Measurements from ENCODE around the gene DBP. TPM values are rescaled to one million over a fixed set of nuclear protein-coding genes. Genes with fewer than 3 reads are reported as not detected.
A peak's percentile ranks its signal among the peaks of the same experiment; 100 is the strongest.

Gene DBP
- total and polyA plus RNA-seq, 2 of the 13 experiments (the other 11 are each of a cell fraction or from before 2014, with no cell fraction given) = 1.7 to 5.8 TPM

DNA sequence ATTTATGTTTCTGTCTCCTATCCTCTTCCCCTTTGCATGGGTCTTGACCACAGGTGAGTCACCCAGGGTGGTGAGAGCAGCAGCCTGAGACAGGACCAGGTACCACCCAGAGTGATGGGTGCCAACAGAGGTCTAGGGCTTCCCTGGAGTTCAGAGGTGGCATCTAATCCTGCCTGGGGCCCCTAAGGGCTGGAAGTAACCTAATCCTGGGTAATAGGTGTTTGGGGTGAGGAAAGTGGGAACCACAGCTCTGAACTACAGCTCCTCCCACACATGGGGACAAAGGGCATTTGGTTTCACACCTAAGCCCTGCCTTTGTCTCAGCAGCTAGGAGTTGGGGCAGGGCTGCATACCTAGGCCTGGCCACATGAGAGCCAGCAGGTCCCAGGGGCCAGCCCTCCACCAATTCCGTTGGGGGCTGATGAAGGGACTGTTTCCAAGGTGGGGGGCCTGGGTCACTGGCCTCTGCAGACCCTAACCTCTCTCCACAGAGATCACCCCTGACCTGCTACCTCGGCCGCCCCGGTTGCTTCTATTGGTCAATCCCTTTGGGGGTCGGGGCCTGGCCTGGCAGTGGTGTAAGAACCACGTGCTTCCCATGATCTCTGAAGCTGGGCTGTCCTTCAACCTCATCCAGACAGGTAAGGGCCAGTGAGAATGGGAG, 9.8 kb downstream of the DBP start (continued):
- TF ChIP-seq LCORL (IDR thresholded peaks at IDR 0.05) (no peak), LCORL (CRISPR knock-in tag; IDR thresholded peaks at IDR 0.05) (peak; percentile 59; the same call in 1 of the 2 replicates), HOXA5 (CRISPR knock-in tag; IDR thresholded peaks at IDR 0.05) (0 out of 2 replicates have a peak, but pooled peaks have one; percentile 37), ZNF12 (CRISPR knock-in tag; IDR thresholded peaks at IDR 0.05) (peak; percentile 77; the same call in 1 of the 2 replicates), ZNF713 (CRISPR knock-in tag; IDR thresholded peaks at IDR 0.05) (no peak), ZNF614 (CRISPR knock-in tag; IDR thresholded peaks at IDR 0.05; ENCODE audit: borderline replicate concordance) (0 out of 2 replicates have a peak, but pooled peaks have one; percentile 34), FOSL2 (CRISPR knock-in tag; IDR thresholded peaks at IDR 0.05) (peak; percentile 11; the same call in 1 of the 2 replicates), NR1H2 (CRISPR knock-in tag; IDR thresholded peaks at IDR 0.05; ENCODE audit: borderline replicate concordance, low read depth) (no peak), TEAD3 (CRISPR knock-in tag; optimal IDR thresholded peaks at IDR 0.05; ENCODE audit: borderline replicate concordance) (peak; percentile 76), PPARG (CRISPR knock-in tag; conservative IDR thresholded peaks at IDR 0.05) (0 out of 2 replicates have a peak, but pooled peaks have one; percentile 47), MATR3 (CRISPR knock-in tag; IDR thresholded peaks at IDR 0.05) (no peak), ZNF253 (CRISPR knock-in tag; IDR thresholded peaks at IDR 0.05; ENCODE audit: borderline replicate concordance) (0 out of 2 replicates have a peak, but pooled peaks have one; percentile 38)
- TF ChIP-seq, protein P1, sequence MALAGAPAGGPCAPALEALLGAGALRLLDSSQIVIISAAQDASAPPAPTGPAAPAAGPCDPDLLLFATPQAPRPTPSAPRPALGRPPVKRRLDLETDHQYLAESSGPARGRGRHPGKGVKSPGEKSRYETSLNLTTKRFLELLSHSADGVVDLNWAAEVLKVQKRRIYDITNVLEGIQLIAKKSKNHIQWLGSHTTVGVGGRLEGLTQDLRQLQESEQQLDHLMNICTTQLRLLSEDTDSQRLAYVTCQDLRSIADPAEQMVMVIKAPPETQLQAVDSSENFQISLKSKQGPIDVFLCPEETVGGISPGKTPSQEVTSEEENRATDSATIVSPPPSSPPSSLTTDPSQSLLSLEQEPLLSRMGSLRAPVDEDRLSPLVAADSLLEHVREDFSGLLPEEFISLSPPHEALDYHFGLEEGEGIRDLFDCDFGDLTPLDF (CRISPR knock-in tag; IDR thresholded peaks at IDR 0.05) = 0 out of 2 replicates have a peak, but pooled peaks have one; percentile 26
- TF ChIP-seq, protein P2, sequence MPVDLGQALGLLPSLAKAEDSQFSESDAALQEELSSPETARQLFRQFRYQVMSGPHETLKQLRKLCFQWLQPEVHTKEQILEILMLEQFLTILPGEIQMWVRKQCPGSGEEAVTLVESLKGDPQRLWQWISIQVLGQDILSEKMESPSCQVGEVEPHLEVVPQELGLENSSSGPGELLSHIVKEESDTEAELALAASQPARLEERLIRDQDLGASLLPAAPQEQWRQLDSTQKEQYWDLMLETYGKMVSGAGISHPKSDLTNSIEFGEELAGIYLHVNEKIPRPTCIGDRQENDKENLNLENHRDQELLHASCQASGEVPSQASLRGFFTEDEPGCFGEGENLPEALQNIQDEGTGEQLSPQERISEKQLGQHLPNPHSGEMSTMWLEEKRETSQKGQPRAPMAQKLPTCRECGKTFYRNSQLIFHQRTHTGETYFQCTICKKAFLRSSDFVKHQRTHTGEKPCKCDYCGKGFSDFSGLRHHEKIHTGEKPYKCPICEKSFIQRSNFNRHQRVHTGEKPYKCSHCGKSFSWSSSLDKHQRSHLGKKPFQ (CRISPR knock-in tag; IDR thresholded peaks at IDR 0.05; ENCODE audit: insufficient replicate concordance) = peak; percentile 69
- TF ChIP-seq, protein P3, sequence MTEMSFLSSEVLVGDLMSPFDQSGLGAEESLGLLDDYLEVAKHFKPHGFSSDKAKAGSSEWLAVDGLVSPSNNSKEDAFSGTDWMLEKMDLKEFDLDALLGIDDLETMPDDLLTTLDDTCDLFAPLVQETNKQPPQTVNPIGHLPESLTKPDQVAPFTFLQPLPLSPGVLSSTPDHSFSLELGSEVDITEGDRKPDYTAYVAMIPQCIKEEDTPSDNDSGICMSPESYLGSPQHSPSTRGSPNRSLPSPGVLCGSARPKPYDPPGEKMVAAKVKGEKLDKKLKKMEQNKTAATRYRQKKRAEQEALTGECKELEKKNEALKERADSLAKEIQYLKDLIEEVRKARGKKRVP (CRISPR knock-in tag; IDR thresholded peaks at IDR 0.05) = no peak
- TF ChIP-seq, protein P4, sequence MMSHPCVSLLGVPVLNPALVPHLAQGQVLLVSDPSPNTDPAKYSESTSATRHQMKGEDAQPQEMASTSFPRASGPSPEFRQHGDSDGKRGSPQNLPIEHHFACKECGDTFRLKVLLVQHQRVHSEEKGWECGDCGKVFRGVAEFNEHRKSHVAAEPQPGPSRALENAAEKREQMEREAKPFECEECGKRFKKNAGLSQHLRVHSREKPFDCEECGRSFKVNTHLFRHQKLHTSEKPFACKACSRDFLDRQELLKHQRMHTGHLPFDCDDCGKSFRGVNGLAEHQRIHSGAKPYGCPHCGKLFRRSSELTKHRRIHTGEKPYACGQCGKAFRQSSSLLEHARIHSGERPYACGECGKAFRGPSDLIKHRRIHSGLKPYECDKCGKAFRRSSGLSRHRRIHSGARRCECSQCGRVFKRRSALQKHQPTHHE (CRISPR knock-in tag; IDR thresholded peaks at IDR 0.05; ENCODE audit: borderline replicate concordance) = no peak
- TF ChIP-seq, protein P5, sequence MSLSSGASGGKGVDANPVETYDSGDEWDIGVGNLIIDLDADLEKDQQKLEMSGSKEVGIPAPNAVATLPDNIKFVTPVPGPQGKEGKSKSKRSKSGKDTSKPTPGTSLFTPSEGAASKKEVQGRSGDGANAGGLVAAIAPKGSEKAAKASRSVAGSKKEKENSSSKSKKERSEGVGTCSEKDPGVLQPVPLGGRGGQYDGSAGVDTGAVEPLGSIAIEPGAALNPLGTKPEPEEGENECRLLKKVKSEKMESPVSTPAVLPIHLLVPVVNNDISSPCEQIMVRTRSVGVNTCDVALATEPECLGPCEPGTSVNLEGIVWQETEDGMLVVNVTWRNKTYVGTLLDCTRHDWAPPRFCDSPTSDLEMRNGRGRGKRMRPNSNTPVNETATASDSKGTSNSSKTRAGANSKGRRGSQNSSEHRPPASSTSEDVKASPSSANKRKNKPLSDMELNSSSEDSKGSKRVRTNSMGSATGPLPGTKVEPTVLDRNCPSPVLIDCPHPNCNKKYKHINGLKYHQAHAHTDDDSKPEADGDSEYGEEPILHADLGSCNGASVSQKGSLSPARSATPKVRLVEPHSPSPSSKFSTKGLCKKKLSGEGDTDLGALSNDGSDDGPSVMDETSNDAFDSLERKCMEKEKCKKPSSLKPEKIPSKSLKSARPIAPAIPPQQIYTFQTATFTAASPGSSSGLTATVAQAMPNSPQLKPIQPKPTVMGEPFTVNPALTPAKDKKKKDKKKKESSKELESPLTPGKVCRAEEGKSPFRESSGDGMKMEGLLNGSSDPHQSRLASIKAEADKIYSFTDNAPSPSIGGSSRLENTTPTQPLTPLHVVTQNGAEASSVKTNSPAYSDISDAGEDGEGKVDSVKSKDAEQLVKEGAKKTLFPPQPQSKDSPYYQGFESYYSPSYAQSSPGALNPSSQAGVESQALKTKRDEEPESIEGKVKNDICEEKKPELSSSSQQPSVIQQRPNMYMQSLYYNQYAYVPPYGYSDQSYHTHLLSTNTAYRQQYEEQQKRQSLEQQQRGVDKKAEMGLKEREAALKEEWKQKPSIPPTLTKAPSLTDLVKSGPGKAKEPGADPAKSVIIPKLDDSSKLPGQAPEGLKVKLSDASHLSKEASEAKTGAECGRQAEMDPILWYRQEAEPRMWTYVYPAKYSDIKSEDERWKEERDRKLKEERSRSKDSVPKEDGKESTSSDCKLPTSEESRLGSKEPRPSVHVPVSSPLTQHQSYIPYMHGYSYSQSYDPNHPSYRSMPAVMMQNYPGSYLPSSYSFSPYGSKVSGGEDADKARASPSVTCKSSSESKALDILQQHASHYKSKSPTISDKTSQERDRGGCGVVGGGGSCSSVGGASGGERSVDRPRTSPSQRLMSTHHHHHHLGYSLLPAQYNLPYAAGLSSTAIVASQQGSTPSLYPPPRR (CRISPR knock-in tag; IDR thresholded peaks at IDR 0.05; ENCODE audit: borderline replicate concordance) = peak; percentile 12; the same call in 1 of the 2 replicates

Data from HepG2 (cell line).